ENCODE results near the gene DMGDH. TPM values are rescaled to one million over a fixed set of nuclear protein-coding genes. Genes with fewer than 3 reads are reported as not detected.

DMGDH gene
- total RNA-seq, 2 experiments from 2014 or later = 0.45 to 1.3 TPM

DNA sequence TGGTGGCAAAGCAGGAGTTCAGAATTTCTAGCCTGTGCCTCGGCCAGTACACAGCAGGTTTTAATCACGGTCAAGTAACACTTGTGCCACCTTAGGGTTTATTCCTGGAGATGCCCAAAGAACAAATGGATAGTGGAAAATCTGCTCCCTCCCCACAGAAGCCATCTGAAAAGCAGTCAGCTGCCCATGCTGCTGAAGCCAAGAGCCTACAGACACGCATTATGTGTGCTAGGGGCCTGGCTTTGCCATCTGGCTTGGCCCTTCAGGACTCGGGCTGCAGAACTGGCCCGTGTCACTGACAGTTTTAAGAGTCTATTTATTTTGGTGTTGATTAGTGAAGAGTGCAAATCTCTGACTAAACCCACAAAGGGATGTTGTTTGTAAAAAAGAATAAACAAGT, 95.5 kb downstream of the DMGDH start:
- Mint-ChIP-seq H3K36me3 (ENCODE audit: low read depth) (no peaks in the 10 kb centered on the region), H3K27me3 (no peaks in the 10 kb centered on the region), H3K4me1 (ENCODE audit: low read depth) (peaks cover 7% of the 10 kb centered on the region), H3K4me3 (no peak overlapping the region), H3K9me3 (no peaks in the 10 kb centered on the region), H3K27ac (no peak overlapping the region)
- DNase-seq (no peak), ATAC-seq (no peak)
- POLR2A ChIA-PET = interaction anchor here (0.9 kb wide), 1 partner anchor 10 kb away, joined by 3 read pairs; no protein-coding TSS in a partner anchor
- TF ChIP-seq, protein P1, sequence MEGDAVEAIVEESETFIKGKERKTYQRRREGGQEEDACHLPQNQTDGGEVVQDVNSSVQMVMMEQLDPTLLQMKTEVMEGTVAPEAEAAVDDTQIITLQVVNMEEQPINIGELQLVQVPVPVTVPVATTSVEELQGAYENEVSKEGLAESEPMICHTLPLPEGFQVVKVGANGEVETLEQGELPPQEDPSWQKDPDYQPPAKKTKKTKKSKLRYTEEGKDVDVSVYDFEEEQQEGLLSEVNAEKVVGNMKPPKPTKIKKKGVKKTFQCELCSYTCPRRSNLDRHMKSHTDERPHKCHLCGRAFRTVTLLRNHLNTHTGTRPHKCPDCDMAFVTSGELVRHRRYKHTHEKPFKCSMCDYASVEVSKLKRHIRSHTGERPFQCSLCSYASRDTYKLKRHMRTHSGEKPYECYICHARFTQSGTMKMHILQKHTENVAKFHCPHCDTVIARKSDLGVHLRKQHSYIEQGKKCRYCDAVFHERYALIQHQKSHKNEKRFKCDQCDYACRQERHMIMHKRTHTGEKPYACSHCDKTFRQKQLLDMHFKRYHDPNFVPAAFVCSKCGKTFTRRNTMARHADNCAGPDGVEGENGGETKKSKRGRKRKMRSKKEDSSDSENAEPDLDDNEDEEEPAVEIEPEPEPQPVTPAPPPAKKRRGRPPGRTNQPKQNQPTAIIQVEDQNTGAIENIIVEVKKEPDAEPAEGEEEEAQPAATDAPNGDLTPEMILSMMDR (IDR thresholded peaks at IDR 0.05) = no peak
- CTCF ChIA-PET = interaction anchor here (0.6 kb wide), 1 partner anchor 9 kb away, joined by 3 read pairs; no protein-coding TSS in a partner anchor
- intact Hi-C loops (cut with micrococcal nuclease) = loop anchor here (10.0 kb wide), 1 partner anchor 89 kb away; no protein-coding TSS in a partner anchor

DNA sequence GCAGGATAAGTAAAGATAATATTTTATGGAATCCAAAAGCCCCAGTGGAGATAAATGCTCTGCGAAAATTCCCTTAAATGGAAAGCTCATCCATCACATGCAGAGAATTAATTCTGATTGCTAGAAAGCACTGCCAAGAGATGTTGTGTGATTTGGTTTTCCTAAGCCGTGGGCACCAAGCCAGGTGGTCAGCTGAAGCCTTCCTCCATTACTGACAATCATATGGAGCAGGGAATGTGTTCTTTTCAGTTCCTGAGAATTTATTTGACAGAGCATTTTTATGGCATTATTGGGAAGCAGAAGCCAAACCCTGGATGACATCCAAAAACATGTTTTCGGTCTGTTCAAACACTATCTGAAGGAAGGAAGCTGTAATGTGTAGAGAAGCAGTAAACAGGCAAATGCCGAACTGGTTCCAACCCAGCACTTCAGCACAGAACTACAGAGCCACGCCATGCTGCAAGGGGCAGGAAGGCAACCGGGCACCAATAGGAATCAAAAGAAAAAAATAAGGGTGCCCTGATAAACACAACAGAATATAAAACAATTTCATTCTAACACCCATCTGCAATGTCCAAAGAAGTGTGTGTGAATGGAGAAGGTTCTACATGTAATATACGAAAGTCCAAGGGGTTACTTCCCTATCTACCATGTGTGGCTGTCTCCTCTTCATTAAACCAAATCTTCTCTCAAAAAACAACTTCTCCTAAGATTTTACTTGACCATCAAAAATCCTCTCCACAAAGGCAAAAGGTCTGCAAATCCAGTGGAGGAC, 96.6 kb downstream of the DMGDH start:
- Mint-ChIP-seq H3K36me3 (ENCODE audit: low read depth) (no peaks in the 10 kb centered on the region), H3K27ac (no peak overlapping the region), H3K27me3 (no peaks in the 10 kb centered on the region), H3K4me3 (no peak overlapping the region), H3K9me3 (no peaks in the 10 kb centered on the region), H3K4me1 (ENCODE audit: low read depth) (peaks cover 4% of the 10 kb centered on the region)
- ATAC-seq = no peak
- no peak for DNase-seq
- intact Hi-C loops (cut with micrococcal nuclease) = loop anchor here (10.0 kb wide), 1 partner anchor 88 kb away; no protein-coding TSS in a partner anchor
- CTCF ChIA-PET = no interaction called here
- POLR2A ChIA-PET = interaction anchor here (0.7 kb wide), 1 partner anchor 10 kb away, joined by 4 read pairs; no protein-coding TSS in a partner anchor
- TF ChIP-seq, protein P1 (IDR thresholded peaks at IDR 0.05) = no peak

DNA sequence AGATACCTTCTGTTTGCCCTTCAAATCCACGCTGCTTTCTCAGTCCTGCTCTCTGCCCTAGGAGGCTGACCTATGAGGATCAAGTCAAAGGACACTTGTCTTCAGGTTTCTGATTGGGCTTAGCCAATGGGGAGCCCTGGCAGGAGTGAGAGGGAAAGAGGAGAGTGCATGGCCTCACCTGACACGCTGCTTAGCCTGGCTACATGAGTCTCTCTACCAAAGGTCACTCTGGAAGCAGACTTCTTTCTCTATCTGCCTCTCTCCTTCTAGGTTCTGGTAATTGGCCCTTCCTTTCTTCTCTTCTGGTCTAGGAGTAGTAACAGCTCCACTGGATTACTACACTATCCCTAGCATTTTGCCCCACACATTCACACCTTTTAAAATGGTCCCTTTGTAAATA, 97.5 kb downstream of the DMGDH start:
- ChIA-PET POLR2A (interaction anchor here (0.7 kb wide), 1 partner anchor 9 kb away, joined by 4 read pairs; no protein-coding TSS in a partner anchor), CTCF (interaction anchor here (1.2 kb wide), 1 partner anchor 13 kb away, joined by 3 read pairs; the partner anchor contains the start of gene ARSB)
- Mint-ChIP-seq H3K27ac (no peak overlapping the region), H3K4me1 (ENCODE audit: low read depth) (no peaks in the 10 kb centered on the region), H3K27me3 (no peaks in the 10 kb centered on the region), H3K4me3 (no peak overlapping the region), H3K9me3 (no peaks in the 10 kb centered on the region), H3K36me3 (ENCODE audit: low read depth) (peaks cover 2% of the 10 kb centered on the region)
- intact Hi-C loops (cut with micrococcal nuclease) = loop anchor here (10.0 kb wide), 1 partner anchor 87 kb away; no protein-coding TSS in a partner anchor
- TF ChIP-seq, protein P1 (IDR thresholded peaks at IDR 0.05) = no peak
- no peak for DNase-seq
- no peak for ATAC-seq

DNA sequence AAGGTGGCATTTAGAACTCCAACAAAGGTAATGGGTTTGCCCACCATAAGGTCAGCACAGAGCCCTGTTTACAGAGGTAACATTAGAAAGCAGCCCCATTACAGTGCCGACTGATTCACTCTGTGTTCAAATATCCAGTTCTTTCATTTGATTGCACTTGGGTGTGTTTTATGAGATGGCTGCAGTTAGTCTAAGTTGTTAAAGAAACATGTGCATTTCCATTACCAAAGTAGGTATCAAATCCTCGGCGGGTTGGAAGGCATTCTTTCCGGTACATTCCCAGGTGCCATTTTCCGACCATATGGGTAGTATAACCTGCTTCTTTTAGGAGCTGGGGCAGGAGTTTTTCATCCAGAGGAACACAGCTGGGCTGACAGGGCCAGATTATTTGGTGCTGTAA, 100.7 kb downstream of the DMGDH start:
- H3K27ac Mint-ChIP-seq = no peak overlapping the region
- no peak for ATAC-seq

More for the DNA sequence above, 100.7 kb downstream of the DMGDH start:
- DNase-seq = no peak
- Mint-ChIP-seq H3K9me3 (no peaks in the 10 kb centered on the region), H3K36me3 (ENCODE audit: low read depth) (peaks cover 10% of the 10 kb centered on the region), H3K4me1 (ENCODE audit: low read depth) (no peaks in the 10 kb centered on the region), H3K27me3 (no peaks in the 10 kb centered on the region), H3K4me3 (no peak overlapping the region)
- TF ChIP-seq, protein P1 (IDR thresholded peaks at IDR 0.05) = no peak
- ChIA-PET POLR2A (no interaction called here), CTCF (no interaction called here)
- intact Hi-C loops (cut with micrococcal nuclease) = no loop called here

Data from activated CD8-positive, alpha-beta T cell treated with anti-CD3 and anti-CD28 coated beads for 36 hours (primary cell).